ENCODE data around the gene HECA.
"Not testable (repeated sequence)": the region's sequence is repeated elsewhere in the genome, so short reads cannot be mapped to it uniquely, and the experiment has no call there.

Gene HECA

GRCh38 chr6:139135578-139136545 lies 982 bp downstream of the HECA start:
- peak; percentile 67 for DNase-seq (ENCODE audit: low spot score)

GRCh38 chr6:139137706-139138105 lies 2.8 kb downstream of the HECA start:
- no peak for DNase-seq (ENCODE audit: low spot score)

GRCh38 chr6:139140854-139141253 lies 6.0 kb downstream of the HECA start:
- DNase-seq (ENCODE audit: low spot score): not testable (repeated sequence)

GRCh38 chr6:139142262-139142661 lies 7.4 kb downstream of the HECA start:
- DNase-seq (ENCODE audit: low spot score): no peak

GRCh38 chr6:139143111-139143510 lies 8.2 kb downstream of the HECA start:
- DNase-seq (ENCODE audit: low spot score): no peak

GRCh38 chr6:139144490-139145085 lies 9.7 kb downstream of the HECA start:
- DNase-seq (ENCODE audit: low spot score): no peak

GRCh38 chr6:139145661-139146060 lies 10.8 kb downstream of the HECA start:
- no peak for DNase-seq (ENCODE audit: low spot score)

GRCh38 chr6:139146317-139146726 lies 11.4 kb downstream of the HECA start:
- no peak for DNase-seq (ENCODE audit: low spot score)

GRCh38 chr6:139147628-139148027 lies 12.7 kb downstream of the HECA start:
- no peak for DNase-seq (ENCODE audit: low spot score)

- no peak for DNase-seq (ENCODE audit: low spot score)
These were observed 13.8 kb downstream of the HECA start for GRCh38 chr6:139148557-139149235.

GRCh38 chr6:139149383-139149782 lies 14.5 kb downstream of the HECA start:
- no peak for DNase-seq (ENCODE audit: low spot score)

- DNase-seq (ENCODE audit: low spot score): no peak
These were observed 16.0 kb downstream of the HECA start for GRCh38 chr6:139150920-139151319.

GRCh38 chr6:139151425-139152087 lies 16.7 kb downstream of the HECA start:
- no peak for DNase-seq (ENCODE audit: low spot score)

- no peak for DNase-seq (ENCODE audit: low spot score)
These were observed 17.4 kb downstream of the HECA start for GRCh38 chr6:139152088-139152891.

GRCh38 chr6:139152892-139153271 lies 18.0 kb downstream of the HECA start:
- DNase-seq (ENCODE audit: low spot score): no peak

- DNase-seq (ENCODE audit: low spot score): no peak
These were observed 19.0 kb downstream of the HECA start for GRCh38 chr6:139153855-139154254.

GRCh38 chr6:139154881-139155547 lies 20.1 kb downstream of the HECA start:
- no peak for DNase-seq (ENCODE audit: low spot score)

GRCh38 chr6:139156102-139156501 lies 21.2 kb downstream of the HECA start:
- DNase-seq (ENCODE audit: low spot score): no peak

GRCh38 chr6:139156551-139156950 lies 21.7 kb downstream of the HECA start:
- no peak for DNase-seq (ENCODE audit: low spot score)

GRCh38 chr6:139157086-139157485 lies 22.2 kb downstream of the HECA start:
- DNase-seq (ENCODE audit: low spot score): not testable (repeated sequence)

- DNase-seq (ENCODE audit: low spot score): no peak
These were observed 24.1 kb downstream of the HECA start for GRCh38 chr6:139159016-139159415.
